ENCODE measurements around the gene TEAD3. TPM values are rescaled to one million over a fixed set of nuclear protein-coding genes. Genes with fewer than 3 reads are reported as not detected.

The TEAD3 gene
- 6.8 to 9.2 TPM (median 8.6 TPM) in 5 replicates for total RNA-seq (2022; extraction: Qiagen RNA extraction)

DNA sequence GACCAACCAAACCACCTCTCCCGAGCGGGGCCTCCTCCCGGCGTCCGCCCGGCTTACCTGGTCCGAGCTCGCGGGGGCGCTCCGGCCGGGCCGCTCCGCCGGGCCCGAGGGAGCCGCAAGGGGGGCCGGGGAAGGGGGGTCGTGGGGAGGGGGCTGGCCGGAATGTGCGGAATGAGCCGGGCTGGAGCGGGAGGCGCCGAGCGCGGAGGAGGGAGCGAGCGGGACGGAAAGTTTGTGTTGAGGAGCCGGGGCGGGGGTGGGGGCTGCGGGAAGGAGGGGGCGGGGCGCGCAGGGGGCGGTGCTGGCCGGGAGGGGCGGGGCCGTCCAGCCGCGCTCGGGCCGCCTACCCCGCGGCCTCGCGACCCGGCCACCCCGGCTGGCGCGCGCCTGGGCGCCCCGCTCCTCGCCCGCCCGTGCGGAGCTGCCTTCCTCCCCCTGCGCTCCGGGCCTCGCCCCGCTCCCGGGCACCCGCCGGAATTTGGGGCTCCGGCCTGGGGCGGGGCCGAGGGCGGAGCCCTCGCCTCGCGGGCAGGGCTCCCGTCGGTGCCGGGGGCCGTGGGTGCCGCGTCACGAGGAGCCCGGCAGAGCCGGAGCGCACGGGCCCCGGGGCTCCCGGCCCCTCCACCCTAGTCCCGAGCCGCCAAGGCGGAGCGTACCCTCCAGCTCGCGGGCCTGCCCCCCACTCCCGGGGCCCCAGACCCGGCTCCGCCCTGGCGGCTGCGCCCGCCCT lies at the start of gene TEAD3:
TEAD3 (minus strand) TSS at position 239 of the 730 bp plus-strand sequence.

GRCh38 chr6:35512740-35513139 lies 15.9 kb upstream of the TEAD3 start, which contains the start of gene TULP1:
Gene TULP1 (minus strand): TSS chr6:35512896. CDS start chr6:35512858, 38 bp downstream.

DNA sequence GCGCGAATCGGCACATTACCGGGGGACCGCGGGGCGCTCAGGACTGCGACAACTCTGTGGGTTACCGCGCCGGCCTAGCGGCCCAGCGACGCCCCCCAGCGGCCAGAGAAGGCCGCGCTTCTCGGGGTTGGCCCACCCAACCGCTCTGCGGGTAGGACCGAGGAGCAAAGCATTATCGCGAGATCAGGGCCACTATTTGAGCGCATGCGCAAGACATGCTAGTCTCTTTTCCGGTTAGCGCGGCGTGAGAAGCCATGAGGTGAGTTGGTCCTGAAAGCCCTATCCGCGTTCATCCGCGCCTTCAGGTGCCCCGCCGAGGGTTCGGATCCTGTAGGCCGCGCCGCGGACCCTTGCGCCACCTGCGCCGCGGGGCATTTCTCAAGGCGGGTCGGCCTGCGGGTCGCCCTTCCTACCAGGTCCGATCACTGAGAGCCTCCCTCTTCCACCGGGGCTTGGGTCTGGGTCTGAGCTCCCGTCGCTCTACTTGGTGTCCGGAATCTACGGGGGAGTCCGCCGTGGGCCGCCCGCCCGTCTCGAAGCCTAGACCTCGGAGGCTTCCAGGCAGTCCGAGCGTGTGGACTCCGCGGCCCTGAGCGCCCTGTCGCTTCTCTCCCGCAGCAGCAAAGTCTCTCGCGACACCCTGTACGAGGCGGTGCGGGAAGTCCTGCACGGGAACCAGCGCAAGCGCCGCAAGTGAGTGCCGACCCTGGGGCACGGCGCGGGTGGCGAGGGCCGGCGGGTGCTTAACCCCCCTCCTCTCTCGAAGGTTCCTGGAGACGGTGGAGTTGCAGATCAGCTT lies 28.5 kb downstream of the TEAD3 start, which contains the start of gene RPL10A:
RPL10A (plus strand) TSS at position 221 of the 799 bp plus-strand sequence; CDS start at position 255, 34 bp downstream.

GRCh38 chr6:35452183-35453090 lies 44.4 kb downstream of the TEAD3 start, which contains the start of gene FANCE:
Gene FANCE (plus strand): TSS chr6:35452338. CDS start chr6:35452546, 208 bp downstream.

Other genes with a start within 250 kb of the TEAD3 start
- 7.8 to 10.2 TPM (median 9.7 TPM) in 5 replicates for gene ZNF76, start 237.3 kb downstream of the TEAD3 start, total RNA-seq (2022; extraction: Qiagen RNA extraction)
- 0.03 to 0.08 TPM (median 0.06 TPM) in 4 of 5 replicates, not detected in the other for gene DEF6, start 199.3 kb downstream of the TEAD3 start, total RNA-seq (2022; extraction: Qiagen RNA extraction)
- gene PPARD, start 154.5 kb downstream of the TEAD3 start, total RNA-seq (2022; extraction: Qiagen RNA extraction) = 5.1 to 6.6 TPM (median 6.3 TPM) in 5 replicates
- 3.4 to 4.2 TPM (median 3.9 TPM) in 5 replicates for gene FANCE, start 44.7 kb downstream of the TEAD3 start, total RNA-seq (2022; extraction: Qiagen RNA extraction)
- 1,414 to 1,553 TPM (median 1,532 TPM) in 5 replicates for gene RPL10A, start 28.7 kb downstream of the TEAD3 start, total RNA-seq (2022; extraction: Qiagen RNA extraction)
- gene TULP1, start 15.8 kb upstream of the TEAD3 start, total RNA-seq (2022; extraction: Qiagen RNA extraction) = not detected in 5 replicates
- 137 to 191 TPM (median 163 TPM) in 5 replicates for gene FKBP5, start 191.8 kb upstream of the TEAD3 start, total RNA-seq (2022; extraction: Qiagen RNA extraction)
- gene ARMC12, start 240.0 kb upstream of the TEAD3 start, total RNA-seq (2022; extraction: Qiagen RNA extraction) = 0.55 to 1.3 TPM (median 0.88 TPM) in 5 replicates

Data from A549 treated with AZD2906 at 1 μM for 4 hours (cell line).